HG02623 (cell line): Measurements from ENCODE around the gene FXYD1.

Experiments
- ATAC-seq: cut with Tn5 transposase; IDR thresholded peaks from one replicate; pipeline ENCODE4 v1.9.1; 2021; ENCODE audit warnings: moderate library complexity; ENCODE audit not compliant: unreplicated experiment

Gene FXYD1

DNA sequence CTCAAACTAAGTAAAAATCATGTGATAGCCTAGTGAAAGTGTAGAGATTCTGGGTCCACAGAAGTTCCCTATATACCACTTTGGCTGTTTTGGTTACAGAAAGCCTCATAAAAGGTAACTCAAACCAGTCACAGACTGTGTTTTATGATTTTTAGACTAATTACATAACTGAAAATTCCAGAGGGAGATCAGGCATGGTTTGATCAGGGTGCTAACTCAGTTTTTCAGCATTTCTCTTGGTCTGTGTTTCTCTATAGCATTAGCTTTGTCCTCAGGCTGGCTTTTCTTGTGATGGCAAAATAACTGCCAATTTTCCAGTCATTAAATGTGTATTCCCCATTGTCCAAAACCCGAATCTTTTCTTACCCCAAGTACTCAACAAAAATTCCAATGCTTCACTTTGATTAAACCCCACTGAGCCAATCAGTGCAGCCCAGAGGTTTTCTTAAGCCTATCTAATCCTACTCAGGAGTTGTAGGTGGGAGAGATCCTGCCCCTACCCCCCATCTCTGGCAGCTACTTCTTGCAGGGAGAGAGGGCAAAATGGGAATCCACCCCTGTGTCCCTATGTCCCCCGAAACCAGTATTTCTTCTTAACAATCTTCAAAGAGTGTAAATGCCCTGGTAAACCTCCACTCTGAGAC is 31.6 kb upstream of the FXYD1 start:
- no peak for ATAC-seq

DNA sequence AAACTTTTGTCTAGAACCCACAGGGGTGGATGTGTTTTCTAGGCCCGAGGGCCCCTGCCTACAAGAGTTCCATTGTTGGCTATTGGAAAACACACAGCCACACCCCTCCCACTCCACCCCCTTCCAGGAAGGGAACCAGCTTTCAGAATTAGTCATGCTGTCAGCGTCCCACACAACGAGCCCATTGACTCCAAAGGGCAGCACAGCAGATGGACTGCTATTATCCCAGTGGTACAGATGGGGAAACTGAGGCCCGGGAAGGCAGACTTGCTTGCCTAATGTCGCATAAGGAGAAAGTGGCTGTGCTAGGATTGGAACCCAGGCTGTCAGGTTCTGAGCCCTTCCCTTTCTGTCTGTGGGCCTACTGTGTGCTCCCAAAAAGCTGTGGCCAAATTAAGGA is 31.1 kb upstream of the FXYD1 start:
- no peak for ATAC-seq

DNA sequence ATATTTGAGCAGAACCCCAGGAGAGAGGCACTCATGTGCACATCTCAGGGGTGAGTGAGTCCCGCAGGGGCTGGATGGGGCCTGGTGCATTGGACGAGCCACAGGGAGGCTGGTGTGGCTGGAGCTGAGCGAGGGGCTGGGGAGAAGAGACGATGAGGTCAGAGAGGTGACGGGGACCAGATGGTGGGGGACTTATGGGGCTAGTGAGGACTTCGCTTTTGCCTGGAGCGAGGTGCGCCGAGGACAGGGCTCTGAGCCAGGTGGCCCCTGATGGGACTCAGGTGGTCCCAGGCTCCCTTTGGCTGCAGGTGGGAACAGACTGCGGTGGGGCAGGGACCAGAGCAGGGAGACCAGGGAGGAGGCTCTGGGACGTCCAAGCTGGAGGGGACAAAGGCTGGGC is 29.9 kb upstream of the FXYD1 start:
- no peak for ATAC-seq

DNA sequence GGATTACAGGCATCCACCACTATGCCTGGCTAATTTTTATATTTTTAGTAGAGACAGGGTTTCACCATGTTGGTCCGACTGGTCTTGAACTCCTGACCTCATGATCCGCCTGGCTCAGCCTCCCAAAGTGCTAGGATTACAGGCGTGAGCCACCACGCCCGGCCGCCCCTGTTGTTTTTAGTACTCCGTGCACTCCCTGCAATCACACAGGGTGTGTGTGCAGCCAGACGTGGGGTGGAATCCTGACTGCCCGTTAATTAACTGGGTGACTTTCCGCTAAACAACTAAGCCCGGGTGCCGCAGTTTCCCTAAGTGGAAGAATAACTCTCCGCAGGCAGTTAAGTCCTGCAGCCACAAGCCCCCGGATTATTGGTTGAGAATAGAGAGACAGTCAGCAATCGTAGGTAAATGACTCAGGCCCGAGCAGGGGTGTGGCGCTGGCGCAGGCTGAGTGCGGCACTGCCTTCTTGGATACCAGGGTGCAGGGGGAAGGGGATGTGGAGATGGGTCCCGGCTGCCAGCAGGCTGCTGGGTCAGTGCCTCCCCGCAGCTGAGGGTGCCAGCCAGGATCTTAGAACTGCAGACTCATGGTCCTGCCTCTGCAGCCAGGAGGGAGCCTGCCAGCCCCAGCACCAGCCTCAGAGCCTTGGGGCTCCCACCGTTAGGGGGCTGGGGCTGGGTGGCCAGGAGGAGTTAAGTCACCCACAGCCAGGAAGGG is 29.1 kb upstream of the FXYD1 start:
- no peak for ATAC-seq

DNA sequence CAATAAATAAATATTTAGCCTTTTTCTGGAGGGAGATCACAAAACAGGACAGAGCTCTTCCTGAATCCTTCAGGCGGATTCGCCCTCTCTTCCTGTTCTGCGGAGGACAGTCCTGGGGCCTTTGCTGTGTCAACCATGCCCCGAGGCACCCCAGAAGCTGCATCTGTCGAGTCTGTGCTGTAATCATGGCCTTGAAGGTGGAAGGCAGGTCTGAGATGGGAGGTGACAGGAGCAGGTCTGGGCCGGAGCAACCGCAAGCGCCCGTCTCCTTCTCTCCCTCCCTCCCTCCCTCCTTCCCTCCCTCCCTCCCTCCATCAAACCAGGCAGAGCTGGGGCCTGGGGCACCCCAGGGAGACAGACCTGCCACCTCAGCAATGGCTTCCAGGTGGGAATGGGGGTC is 27.6 kb upstream of the FXYD1 start:
- ATAC-seq, result no peak

DNA sequence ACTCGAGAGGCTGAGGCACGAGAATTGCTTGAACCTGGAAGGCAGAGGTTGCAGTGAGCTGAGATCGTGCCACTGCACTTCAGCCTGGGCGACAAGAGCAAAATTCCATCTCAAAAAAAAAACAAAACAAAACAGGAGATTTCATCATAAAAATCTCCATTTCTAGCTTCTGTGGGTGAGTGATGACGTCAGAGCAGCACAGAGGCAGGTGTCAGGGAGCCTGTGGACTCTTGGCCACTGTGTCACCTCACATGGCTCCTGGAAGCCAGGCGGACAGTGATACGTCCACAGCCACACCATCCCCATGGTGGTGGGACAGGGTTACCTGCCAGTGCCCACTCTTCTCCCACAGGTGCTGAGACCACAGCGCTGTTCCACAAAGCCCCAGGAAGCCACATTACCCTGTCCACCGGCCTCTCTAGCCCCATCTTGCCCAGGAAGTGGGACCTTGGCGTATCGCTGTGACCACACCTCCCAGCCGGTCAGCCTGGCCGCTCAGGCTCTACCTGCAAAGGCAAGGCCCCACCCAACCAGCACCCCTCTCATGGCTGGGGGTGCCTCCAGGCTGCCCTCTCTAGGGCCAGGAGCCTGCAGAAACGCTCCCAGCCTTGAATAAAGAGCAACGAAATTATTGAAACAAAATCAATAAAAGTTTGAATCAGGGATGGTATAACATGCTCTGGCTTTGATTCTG is 25.5 kb upstream of the FXYD1 start:
- no peak for ATAC-seq

DNA sequence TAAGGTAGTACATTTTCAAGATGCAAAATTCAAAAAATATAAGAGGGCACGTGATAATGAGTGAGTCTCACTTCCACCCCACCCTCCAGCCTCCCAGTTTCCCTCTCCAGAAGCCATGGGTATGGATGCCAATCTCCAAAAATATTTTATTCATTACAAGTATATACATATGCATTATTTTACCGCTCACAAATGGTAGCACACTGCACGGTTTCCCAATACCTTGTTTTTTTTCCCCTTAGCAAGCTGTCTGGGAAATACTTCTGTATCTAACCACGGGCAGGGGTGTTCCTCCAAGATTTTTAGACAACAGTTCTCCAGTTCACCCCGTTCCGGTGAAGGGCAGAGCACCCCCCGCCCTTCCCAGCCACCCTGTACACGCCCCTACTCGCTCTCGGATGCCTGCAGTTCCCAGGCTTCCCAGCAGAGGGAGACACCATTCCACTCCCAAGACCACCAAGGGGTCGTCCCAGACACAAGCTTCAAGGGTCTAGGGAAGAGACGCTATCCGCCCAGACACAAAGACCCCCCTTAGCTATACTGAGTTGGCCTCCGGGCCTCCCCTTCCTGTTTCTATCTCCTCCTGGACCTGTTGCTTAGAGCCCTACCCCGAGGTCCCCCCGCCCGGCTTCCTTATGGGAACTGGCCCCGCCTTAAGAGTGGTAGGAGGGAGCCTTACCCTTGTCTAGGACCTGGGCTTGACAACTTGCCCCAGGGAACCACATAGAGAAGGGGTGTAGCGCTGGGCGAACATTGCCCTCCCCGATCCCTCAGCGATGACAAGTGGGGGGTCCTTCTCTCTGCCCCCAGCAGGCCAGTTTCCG is 24.1 kb upstream of the FXYD1 start:
- no peak for ATAC-seq

DNA sequence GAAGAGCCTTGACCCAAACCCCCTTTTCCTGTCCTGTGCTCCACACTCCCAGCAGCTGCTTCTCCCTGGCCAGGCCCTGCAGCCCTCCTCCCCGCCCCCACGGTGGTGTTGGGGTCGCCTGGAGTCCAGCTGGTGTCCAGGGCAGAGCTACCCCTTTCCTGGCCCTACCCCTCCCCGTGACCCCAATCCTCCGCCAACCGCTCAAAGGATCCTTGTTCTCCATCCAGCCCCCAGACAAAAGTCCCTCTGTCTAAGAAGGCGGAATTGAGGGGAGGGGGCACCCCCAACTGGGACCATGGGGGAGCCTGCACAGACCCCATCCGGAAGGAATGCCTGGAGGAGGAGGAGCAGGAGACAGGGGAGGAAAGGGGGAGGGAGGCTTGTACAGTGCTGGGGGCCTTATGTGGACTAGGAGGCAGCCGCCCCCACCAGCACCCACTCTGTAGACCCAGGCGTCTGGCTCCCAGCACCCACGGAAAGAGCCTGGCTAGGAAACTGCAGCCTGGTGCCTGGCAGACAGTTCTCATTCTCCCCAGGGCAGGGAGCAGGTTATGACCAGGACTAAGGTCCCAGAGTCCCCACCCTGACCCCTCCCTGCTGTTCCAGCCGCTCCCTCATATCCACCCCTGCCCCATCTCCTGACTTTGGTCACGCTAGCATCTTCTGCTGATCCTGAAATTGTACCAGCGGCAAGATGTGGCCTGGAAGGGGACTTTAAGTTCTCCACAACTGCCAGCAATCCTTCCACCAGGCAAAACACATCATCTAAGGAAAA is 23.3 kb upstream of the FXYD1 start, which contains the start of gene FXYD3:
FXYD3 (plus strand) TSS at position 647 of the 775 bp plus-strand sequence. CDS start 3,554 bp downstream, outside the sequence.
- no peak for ATAC-seq

DNA sequence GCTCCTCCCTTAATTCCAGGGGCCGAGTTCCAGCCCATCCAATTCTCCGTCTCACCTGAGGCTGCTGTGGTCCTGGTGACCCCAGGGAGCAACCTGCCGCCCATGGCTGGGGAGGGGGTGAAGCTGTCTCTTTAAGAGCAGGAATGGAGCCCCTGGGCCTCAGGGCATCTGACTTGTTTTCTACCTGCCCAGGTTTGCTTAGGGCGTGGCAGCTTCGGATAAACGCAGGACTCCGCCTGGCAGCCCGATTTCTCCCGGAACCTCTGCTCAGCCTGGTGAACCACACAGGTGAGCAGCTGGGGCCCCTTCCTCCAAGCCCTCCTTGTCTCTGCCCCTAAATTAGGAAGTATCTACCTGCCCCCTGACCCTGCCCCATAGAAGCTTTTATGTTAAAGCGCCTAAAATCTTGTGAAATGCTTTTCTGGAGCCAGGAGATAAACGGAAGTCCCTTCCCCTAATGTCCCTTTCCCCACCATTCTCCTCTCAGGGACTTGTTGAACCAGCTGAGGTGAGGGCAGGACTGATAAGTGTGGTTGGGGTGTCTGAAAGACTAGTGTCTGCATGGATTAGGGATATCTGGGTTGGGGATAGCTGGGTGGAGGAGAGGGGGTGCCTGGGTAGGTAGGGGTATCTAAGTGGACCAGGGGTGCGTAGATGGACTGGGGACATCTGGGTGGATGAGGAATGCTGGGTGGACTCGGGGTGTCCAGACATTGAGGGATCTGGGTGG is 22.4 kb upstream of the FXYD1 start:
- no peak for ATAC-seq

DNA sequence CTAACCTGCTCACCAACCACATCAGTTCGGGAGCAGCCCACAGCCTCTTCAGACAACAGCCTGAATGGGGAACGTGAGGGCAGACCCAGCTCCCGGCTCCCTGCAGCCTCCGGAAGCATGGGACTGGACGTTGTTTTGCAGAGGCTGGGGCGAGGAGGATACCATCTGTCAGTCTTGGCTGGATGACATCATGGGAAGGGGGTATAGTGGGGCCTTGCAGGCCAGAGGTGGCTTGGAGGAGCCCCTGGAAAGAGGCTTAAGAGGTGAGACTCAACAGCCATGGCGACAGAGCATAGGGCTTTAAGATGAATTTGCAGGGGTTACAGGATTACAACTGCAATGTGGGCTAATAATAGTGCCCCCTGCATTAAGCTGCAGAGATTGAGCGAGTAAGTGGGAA is 21.5 kb upstream of the FXYD1 start:
- no peak for ATAC-seq

DNA sequence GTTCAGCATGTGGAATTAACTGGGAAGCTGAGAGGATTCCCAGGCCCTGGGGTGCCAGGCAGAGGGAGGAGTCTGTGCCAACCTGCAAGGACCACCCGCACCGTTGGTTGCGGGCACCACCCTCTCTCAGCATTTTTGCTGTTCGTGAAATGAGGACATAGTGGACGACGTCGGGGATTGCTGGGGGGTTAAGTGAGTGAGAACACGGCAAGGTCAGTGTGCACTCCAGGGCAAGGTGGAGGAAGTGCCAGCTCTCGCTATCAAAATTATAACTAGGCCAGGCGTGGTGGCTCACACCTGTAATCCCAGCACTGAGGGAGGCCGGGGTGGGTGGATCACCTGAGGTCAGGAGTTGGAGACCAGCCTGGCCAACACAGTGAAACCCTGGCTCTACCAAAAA is 20.8 kb upstream of the FXYD1 start:
- no peak for ATAC-seq

DNA sequence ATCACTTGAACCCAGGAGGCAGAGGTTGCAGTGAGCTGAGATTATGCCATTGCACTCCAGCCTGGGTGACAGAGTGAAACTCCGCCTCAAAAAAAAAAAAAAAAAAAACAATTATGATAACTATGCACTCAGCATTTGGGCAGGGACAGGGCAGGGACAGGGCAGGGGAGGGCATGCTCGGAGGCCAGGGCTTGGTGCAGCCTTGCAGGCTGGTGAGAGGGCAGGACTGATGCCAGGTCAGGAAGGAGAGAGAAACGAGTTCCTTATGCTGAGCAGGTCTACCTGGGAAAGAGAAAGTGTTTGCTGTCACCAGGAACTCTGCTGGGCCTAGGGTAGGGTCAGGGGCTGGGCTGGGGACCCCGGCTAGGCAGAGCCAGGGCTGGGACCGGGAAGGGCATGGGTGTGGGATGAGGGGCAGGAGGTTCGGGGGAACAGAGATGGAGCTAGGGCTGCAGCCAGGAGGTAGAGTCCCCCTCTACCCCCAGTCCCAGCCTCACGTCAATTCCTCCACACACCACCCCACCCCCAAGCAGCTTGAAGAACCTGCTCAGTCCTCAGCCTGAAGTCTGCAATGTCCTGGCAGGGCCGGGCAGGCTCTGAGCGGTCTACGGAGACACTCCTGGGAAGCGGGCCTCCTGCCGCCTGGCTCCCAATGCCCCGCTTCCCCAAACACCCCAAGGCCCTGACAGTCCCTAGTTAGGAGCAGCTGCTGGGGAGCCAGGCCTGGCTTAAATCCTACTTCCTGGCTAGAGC is 20.2 kb upstream of the FXYD1 start:
- ATAC-seq, result no peak

DNA sequence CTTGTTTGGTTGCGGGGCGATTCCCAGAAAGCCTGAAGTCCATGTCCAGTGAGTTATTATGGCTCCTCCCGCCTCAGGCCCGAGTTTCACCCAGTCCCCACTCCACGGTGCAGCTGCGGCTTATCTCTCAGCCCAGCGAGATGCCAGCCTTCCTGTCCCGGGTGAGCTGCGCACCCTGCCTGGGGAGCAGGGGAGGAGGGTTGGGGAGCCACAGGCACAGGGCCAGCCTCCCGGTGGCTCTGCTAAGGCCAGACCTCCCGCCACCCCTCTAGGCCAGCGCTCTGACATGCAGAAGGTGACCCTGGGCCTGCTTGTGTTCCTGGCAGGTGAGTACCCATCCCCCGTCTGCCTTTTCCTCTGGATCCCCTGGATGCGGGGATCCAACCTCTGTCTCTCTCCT is 19.5 kb upstream of the FXYD1 start:
- ATAC-seq, result no peak

DNA sequence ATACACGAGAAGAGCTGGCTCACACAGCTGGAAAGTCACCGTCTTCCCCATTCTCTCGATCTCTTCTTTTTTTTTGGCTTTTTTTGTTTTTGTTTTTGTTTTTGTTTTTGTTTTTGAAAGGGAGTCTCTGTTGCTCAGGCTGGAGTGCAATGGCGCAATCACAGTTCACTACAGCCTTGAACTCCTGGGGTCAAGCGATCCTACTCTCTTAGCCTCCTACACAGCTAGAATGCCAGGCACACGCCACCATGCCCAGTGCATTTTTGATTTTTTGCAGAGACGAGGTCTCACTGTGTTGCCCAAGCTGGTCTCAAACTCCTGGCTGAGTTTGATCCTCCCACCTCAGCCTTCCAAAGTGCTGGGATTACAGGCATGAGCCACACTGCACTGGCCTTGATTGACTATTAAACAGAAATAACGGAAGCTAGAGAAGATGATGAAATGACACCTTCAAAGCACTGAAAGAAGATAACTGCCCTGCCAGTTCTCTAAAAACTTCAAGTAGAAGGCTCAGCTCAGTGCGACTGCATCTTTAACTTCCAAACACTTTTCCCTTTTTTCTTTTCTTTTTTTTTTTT is 19.0 kb upstream of the FXYD1 start:
- ATAC-seq, result no peak

DNA sequence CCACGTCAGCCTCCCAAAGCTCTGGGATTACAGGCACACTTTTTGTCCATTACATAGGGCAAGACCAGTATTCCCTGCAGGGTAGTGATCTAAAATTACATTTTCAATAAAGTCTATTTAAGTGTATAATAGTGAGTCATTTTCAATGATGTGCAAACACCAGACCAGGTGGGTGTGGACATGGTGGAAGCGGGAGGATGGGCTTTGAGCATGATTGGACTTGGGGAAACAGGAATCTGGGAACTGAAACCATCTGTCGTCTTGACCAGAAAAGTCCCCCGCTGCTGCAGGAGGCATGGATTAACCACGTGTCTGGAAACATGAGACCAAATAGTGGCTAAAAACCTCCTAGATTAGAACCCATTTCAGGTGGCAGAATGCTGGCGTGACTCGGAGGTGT is 18.1 kb upstream of the FXYD1 start:
- ATAC-seq, result no peak

DNA sequence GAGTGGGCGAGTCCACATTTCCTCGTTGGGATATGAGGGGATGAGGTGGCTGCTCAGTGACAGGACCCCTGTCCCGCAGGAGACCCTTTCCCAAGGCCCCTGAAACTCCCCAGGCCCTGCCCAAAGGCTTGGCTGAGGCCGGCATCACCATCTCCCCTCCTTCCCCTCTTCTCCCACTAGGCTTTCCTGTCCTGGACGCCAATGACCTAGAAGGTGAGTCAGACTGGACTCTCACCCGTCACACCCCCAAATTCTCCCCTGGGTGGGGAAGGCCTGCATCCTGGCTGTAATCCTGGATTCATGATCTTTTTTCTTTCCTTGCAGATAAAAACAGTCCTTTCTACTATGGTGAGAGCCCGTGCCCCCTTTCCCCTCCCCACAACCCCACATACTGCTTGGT is 17.7 kb upstream of the FXYD1 start:
- ATAC-seq, result no peak

DNA sequence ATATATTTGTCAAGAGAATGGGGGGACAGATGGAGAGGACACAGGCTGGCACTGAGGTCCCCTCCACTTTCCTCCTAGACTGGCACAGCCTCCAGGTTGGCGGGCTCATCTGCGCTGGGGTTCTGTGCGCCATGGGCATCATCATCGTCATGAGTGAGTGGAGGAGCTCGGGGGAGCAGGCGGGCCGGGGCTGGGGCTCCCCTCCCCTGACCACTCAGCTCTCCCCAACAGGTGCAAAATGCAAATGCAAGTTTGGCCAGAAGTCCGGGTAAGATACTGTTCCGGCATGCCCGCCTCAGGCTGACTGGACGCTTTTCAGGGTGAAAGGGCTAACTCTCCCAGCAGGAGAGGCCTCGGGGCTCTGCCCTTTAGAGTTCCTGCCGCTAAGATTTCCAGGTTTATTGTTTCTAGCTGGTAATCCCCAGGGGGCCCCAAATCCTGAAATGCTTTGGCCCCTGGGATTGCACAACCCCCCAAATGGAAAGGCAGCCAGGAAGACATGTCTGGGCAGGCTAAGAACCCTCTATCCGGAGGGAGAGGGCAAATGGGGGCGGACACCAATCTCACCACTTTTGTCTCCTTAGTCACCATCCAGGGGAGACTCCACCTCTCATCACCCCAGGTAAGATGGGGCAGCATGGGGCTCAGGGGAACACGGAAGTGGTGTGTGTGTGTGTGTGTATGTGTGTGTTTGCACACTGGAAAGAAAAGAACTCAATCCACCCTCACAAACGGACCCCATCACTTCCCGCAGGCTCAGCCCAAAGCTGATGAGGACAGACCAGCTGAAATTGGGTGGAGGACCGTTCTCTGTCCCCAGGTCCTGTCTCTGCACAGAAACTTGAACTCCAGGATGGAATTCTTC is 15.7 kb upstream of the FXYD1 start:
- ATAC-seq, result no peak

DNA sequence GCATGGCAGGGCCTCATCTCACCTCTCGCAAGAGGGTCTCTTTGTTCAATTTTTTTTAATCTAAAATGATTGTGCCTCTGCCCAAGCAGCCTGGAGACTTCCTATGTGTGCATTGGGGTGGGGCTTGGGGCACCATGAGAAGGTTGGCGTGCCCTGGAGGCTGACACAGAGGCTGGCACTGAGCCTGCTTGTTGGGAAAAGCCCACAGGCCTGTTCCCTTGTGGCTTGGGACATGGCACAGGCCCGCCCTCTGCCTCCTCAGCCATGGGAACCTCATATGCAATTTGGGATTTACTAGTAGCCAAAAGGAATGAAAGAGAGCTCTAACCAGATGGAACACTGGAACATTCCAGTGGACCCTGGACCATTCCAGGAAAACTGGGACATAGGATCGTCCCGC is 15.1 kb upstream of the FXYD1 start:
- ATAC-seq, result no peak
